WTC11 (cell line): Measurements from ENCODE around the gene SEH1L. TPM values are rescaled to one million over a fixed set of nuclear protein-coding genes. Genes with fewer than 3 reads are reported as not detected.

Source experiments
- ATAC-seq: fragments of 200-7000 bp; cut with Tn5 transposase; 2 replicates; pipeline ENCODE4 v1.10.0; 2021; ENCODE audit warnings: mild to moderate bottlenecking, moderate library complexity
- CTCF ChIA-PET: fragments of 300-600 bp; sonication (Branson Sonifier 250); formaldehyde crosslinking; loops from one replicate; lab custom pipeline; 2021; ENCODE audit warnings: antibody characterized with exemption; lab: Charles Lee
- POLR2A ChIA-PET: fragments of 350-600 bp; sonication (Branson Sonifier 250); formaldehyde crosslinking; loops from one replicate; lab custom pipeline; 2021; ENCODE audit warnings: antibody characterized with exemption; lab: Charles Lee
- DNase-seq: peaks from one replicate; pipeline ENCODE4 v3.0.0; 2021; ENCODE audit warnings: low spot score
- H3K27ac Mint-ChIP-seq: 2 replicates; pipeline ENCODE4 v1.8.0; 2021; ENCODE audit warnings: mixed read lengths
- H3K27me3 Mint-ChIP-seq: 2 replicates; pipeline ENCODE4 v1.8.0; 2021; ENCODE audit warnings: low read depth, mild to moderate bottlenecking, moderate library complexity, mixed read lengths
- H3K36me3 Mint-ChIP-seq: 2 replicates; pipeline ENCODE4 v1.8.0; 2021; ENCODE audit warnings: mixed read lengths
- H3K4me1 Mint-ChIP-seq: 2 replicates; pipeline ENCODE4 v1.8.0; 2022; ENCODE audit warnings: mixed read lengths
- H3K4me3 Mint-ChIP-seq: 2 replicates; pipeline ENCODE4 v1.8.0; 2021; ENCODE audit warnings: mild to moderate bottlenecking, moderate library complexity, mixed read lengths
- H3K9me3 Mint-ChIP-seq: 2 replicates; pipeline ENCODE4 v1.8.0; 2021; ENCODE audit warnings: mixed read lengths
- AFF4 ChIP-seq: sonication (generic); formaldehyde crosslinking; IDR thresholded peaks from 2 replicates; pipeline ENCODE4 v1.8.1; 2023; ENCODE audit warnings: mild to moderate bottlenecking, missing genetic modification reagents, borderline replicate concordance
- AR ChIP-seq: fragments of 250-450 bp; sonication (Bioruptor Pico); IDR thresholded peaks from 2 replicates; pipeline ENCODE4 v1.9.0; 2021; ENCODE audit warnings: mild to moderate bottlenecking
- ATF2 ChIP-seq: sonication (generic); formaldehyde crosslinking; IDR thresholded peaks from 2 replicates; pipeline ENCODE4 v1.8.1; 2022; ENCODE audit warnings: low read depth, missing genetic modification reagents, borderline replicate concordance
- ATF3 ChIP-seq: sonication (generic); formaldehyde crosslinking; conservative IDR thresholded peaks from 2 replicates; pipeline ENCODE4 v1.8.1; 2022; ENCODE audit warnings: mild to moderate bottlenecking, missing genetic modification reagents
- GTF2I ChIP-seq: fragments of 250-450 bp; sonication (Bioruptor Pico); conservative IDR thresholded peaks from 2 replicates; pipeline ENCODE4 v1.4.0; 2021; ENCODE audit warnings: mild to moderate bottlenecking
- HMGXB4 ChIP-seq: sonication (generic); formaldehyde crosslinking; IDR thresholded peaks from 2 replicates; pipeline ENCODE4 v1.8.1; 2023; ENCODE audit warnings: mild to moderate bottlenecking, moderate library complexity, missing genetic modification reagents
- IRF2 ChIP-seq: sonication (generic); formaldehyde crosslinking; IDR thresholded peaks from 2 replicates; pipeline ENCODE4 v1.8.0; 2022; ENCODE audit warnings: low read depth, missing genetic modification reagents, borderline replicate concordance
- JAZF1 ChIP-seq: fragments of 250-450 bp; sonication (Bioruptor Pico); IDR thresholded peaks from 2 replicates; pipeline ENCODE4 v1.9.0; 2021; ENCODE audit warnings: moderate library complexity, mild to moderate bottlenecking, inconsistent platforms
- JUN ChIP-seq: sonication (generic); formaldehyde crosslinking; IDR thresholded peaks from 2 replicates; pipeline ENCODE4 v1.8.0; 2023; ENCODE audit warnings: mild to moderate bottlenecking, missing genetic modification reagents
- KAT7 ChIP-seq: sonication (generic); formaldehyde crosslinking; IDR thresholded peaks from 2 replicates; pipeline ENCODE4 v1.8.1; 2023; ENCODE audit warnings: missing genetic modification reagents, mild to moderate bottlenecking, borderline replicate concordance
- MAX ChIP-seq: sonication (generic); formaldehyde crosslinking; IDR thresholded peaks from 2 replicates; pipeline ENCODE4 v1.8.0; 2022; ENCODE audit warnings: mild to moderate bottlenecking, missing genetic modification reagents
- MLX ChIP-seq: sonication (generic); formaldehyde crosslinking; IDR thresholded peaks from 2 replicates; pipeline ENCODE4 v1.8.1; 2023; ENCODE audit warnings: mild to moderate bottlenecking, missing genetic modification reagents, moderate library complexity
- PREB ChIP-seq: sonication (generic); formaldehyde crosslinking; IDR thresholded peaks from 2 replicates; pipeline ENCODE4 v1.8.1; 2022; ENCODE audit warnings: mild to moderate bottlenecking, missing genetic modification reagents, moderate library complexity, borderline replicate concordance
- PRRX2 ChIP-seq: fragments of 250-450 bp; sonication (Bioruptor Pico); IDR thresholded peaks from 2 replicates; pipeline ENCODE4 v1.8.0; 2021; ENCODE audit warnings: mild to moderate bottlenecking
- RORB ChIP-seq: fragments of 250-450 bp; sonication (Bioruptor Pico); IDR thresholded peaks from 2 replicates; pipeline ENCODE4 v1.9.0; 2021; ENCODE audit warnings: mild to moderate bottlenecking
- SMAD4 ChIP-seq: sonication (generic); formaldehyde crosslinking; IDR thresholded peaks from 2 replicates; pipeline ENCODE4 v1.8.0; 2022; ENCODE audit warnings: mild to moderate bottlenecking, missing genetic modification reagents
- SOX15 ChIP-seq: fragments of 250-450 bp; sonication (Bioruptor Pico); IDR thresholded peaks from 2 replicates; pipeline ENCODE4 v1.9.0; 2021; ENCODE audit warnings: mild to moderate bottlenecking
- ZMAT4 ChIP-seq: fragments of 250-450 bp; sonication (Bioruptor Pico); IDR thresholded peaks from 2 replicates; pipeline ENCODE4 v1.9.0; 2021; ENCODE audit warnings: mild to moderate bottlenecking
- ZNF396 ChIP-seq: fragments of 250-450 bp; sonication (Bioruptor Pico); IDR thresholded peaks from 2 replicates; pipeline ENCODE4 v1.8.0; 2021; ENCODE audit warnings: mild to moderate bottlenecking, moderate library complexity, borderline replicate concordance
- ZNF416 ChIP-seq: fragments of 250-450 bp; sonication (Bioruptor Pico); IDR thresholded peaks from 2 replicates; pipeline ENCODE4 v1.9.0; 2021; ENCODE audit warnings: mild to moderate bottlenecking, inconsistent platforms
- ZNF423 ChIP-seq: fragments of 250-450 bp; sonication (Bioruptor Pico); IDR thresholded peaks from 2 replicates; pipeline ENCODE4 v2.1.2; 2022; ENCODE audit warnings: mild to moderate bottlenecking, moderate library complexity
- total RNA-seq: library from RNA; stranded (reverse); gene quantifications from 3 replicates; pipeline ENCODE4 v1.2.3, GENCODE V29; 2021

The SEH1L gene
- total RNA-seq, 1 experiment from 2014 or later = 75.5 TPM

- H3K27me3 Mint-ChIP-seq = no peaks in the 10 kb centered on the region
- ATAC-seq (no peak), DNase-seq (no peak)
- H3K4me3 Mint-ChIP-seq = no peak overlapping the region
- no peaks in the 10 kb centered on the region for H3K9me3 Mint-ChIP-seq
- peaks cover 30% of the 10 kb centered on the region for H3K36me3 Mint-ChIP-seq
- H3K27ac Mint-ChIP-seq = no peak overlapping the region
- TF ChIP-seq SMAD4 (CRISPR knock-in tag) (no peak), AFF4 (CRISPR knock-in tag) (no peak), ZMAT4 (CRISPR knock-in tag) (no peak), JUN (CRISPR knock-in tag) (no peak), RORB (no peak), GTF2I (CRISPR knock-in tag) (no peak), MLX (no peak), KAT7 (CRISPR knock-in tag) (no peak), ZNF396 (CRISPR knock-in tag) (no peak), ZNF416 (CRISPR knock-in tag) (no peak), HMGXB4 (CRISPR knock-in tag) (no peak), PRRX2 (CRISPR knock-in tag) (no peak), AR (CRISPR knock-in tag) (no peak)
- ChIA-PET CTCF (no interaction called here), POLR2A (no interaction called here)
- H3K4me1 Mint-ChIP-seq = no peaks in the 10 kb centered on the region
Observed at GRCh38 chr18:13035249-13035914, 87.6 kb downstream of the SEH1L start.

- ATAC-seq (no peak), DNase-seq (no peak)
- Mint-ChIP-seq H3K4me3 (no peak overlapping the region), H3K9me3 (no peaks in the 10 kb centered on the region), H3K27ac (no peak overlapping the region), H3K36me3 (peaks cover 24% of the 10 kb centered on the region), H3K4me1 (no peaks in the 10 kb centered on the region), H3K27me3 (no peaks in the 10 kb centered on the region)
- POLR2A ChIA-PET = no interaction called here
- CTCF ChIA-PET = no interaction called here
- TF ChIP-seq ATF3 (CRISPR knock-in tag) (no peak), ZNF423 (no peak), MAX (no peak), ATF2 (CRISPR knock-in tag) (no peak), IRF2 (CRISPR knock-in tag) (no peak), PREB (CRISPR knock-in tag) (no peak), JAZF1 (CRISPR knock-in tag) (no peak), SOX15 (CRISPR knock-in tag) (no peak), KAT7 (CRISPR knock-in tag) (no peak), SMAD4 (CRISPR knock-in tag) (no peak)
Observed at GRCh38 chr18:13036622-13037320, 89.0 kb downstream of the SEH1L start.
